ENCODE data around the gene GRID1. TPM values are rescaled to one million over a fixed set of nuclear protein-coding genes. Genes with fewer than 3 reads are reported as not detected.

The GRID1 gene
- total and polyA plus RNA-seq, 9 of the 15 experiments (the other 6 are each of a cell fraction or from before 2014, with no cell fraction given): 0.01 to 7.2 (median 1.2) TPM

- no peaks in the 10 kb centered on the region for H3K9me1 ChIP-seq (ENCODE audit: control insufficient read depth, insufficient read depth, low read length)
- H3K4me1 ChIP-seq (replicated peaks in 1 of 2; ENCODE audit: control insufficient read depth in 2 of 2, insufficient read depth in 2 of 2, low read length in 2 of 2): no peaks in the 10 kb centered on the region
- WGBS (ENCODE audit: insufficient coverage, low coverage, missing lambda C conversion rate): 0% methylated on average over 2 of the region's 2 CpGs
- TF ChIP-seq POLR2AphosphoS5 (IDR thresholded peaks at IDR 0.05; ENCODE audit: control insufficient read depth, insufficient read depth, low read depth, low read length) (no peak), TSC22D4 (tag; IDR thresholded peaks at IDR 0.05) (no peak), ZNF668 (CRISPR knock-in tag; IDR thresholded peaks at IDR 0.05) (no peak)
- no peaks in the 10 kb centered on the region for H3K27me3 ChIP-seq (ENCODE audit: control insufficient read depth in 2 of 2, insufficient read depth in 2 of 2, low read length in 2 of 2)
- no peak overlapping the region for H3K27ac ChIP-seq (ENCODE audit: extremely low read depth, low read depth, low read length)
- FAIRE-seq: no peak
- H3K4me3 ChIP-seq: no peak overlapping the region
- H3K79me2 ChIP-seq (ENCODE audit: control insufficient read depth, insufficient read depth, low read length): no peaks in the 10 kb centered on the region
- no peaks in the 10 kb centered on the region for H4K20me1 ChIP-seq (replicated peaks; ENCODE audit: control insufficient read depth, insufficient read depth, low read length)
- H2AFZ ChIP-seq (ENCODE audit: low read depth, low read length): no peak overlapping the region
- intact Hi-C loops (cut with micrococcal nuclease) (no loop called here), in situ Hi-C loops (cut with MboI) (no loop called here)
- ChIA-PET CTCF (ENCODE audit: low intra/inter-chr PET ratio) (no interaction called here), POLR2A (no interaction called here)
- H3K4me2 ChIP-seq (ENCODE audit: insufficient read depth, low read length): no peak overlapping the region
- no peaks in the 10 kb centered on the region for H3K36me3 ChIP-seq (ENCODE audit: control insufficient read depth, insufficient read depth, low read length)
- no TSS peak for BruUV-seq (replicated peaks)
- H3K9ac ChIP-seq (ENCODE audit: insufficient read depth in 1 of 2, low read depth in 2 of 2, low read length in 2 of 2): no peak overlapping the region
- ATAC-seq: no peak
- H3K9me3 ChIP-seq (replicated peaks; ENCODE audit: control insufficient read depth, insufficient read depth, low read depth, low read length): no peaks in the 10 kb centered on the region
- DNase-seq (ENCODE audit: extremely low read depth in 1 of 4, low spot score in 3 of 4): no peak
Observed at GRCh38 chr10:85778074-85778473, 588.5 kb downstream of the GRID1 start.

GRCh38 chr10:85767891-85768290 lies 598.7 kb downstream of the GRID1 start:
- Histone ChIP-seq H3K9me1 (ENCODE audit: control insufficient read depth, insufficient read depth, low read length) (no peaks in the 10 kb centered on the region), H3K4me3 (no peak overlapping the region), H3K27me3 (ENCODE audit: control insufficient read depth in 2 of 2, insufficient read depth in 2 of 2, low read length in 2 of 2) (no peaks in the 10 kb centered on the region), H3K79me2 (ENCODE audit: control insufficient read depth, insufficient read depth, low read length) (no peaks in the 10 kb centered on the region), H2AFZ (ENCODE audit: low read depth, low read length) (no peak overlapping the region), H3K4me1 (replicated peaks in 1 of 2; ENCODE audit: control insufficient read depth in 2 of 2, insufficient read depth in 2 of 2, low read length in 2 of 2) (no peaks in the 10 kb centered on the region), H4K20me1 (replicated peaks; ENCODE audit: control insufficient read depth, insufficient read depth, low read length) (no peaks in the 10 kb centered on the region), H3K9ac (ENCODE audit: insufficient read depth in 1 of 2, low read depth in 2 of 2, low read length in 2 of 2) (no peak overlapping the region), H3K4me2 (ENCODE audit: insufficient read depth, low read length) (no peak overlapping the region), H3K36me3 (ENCODE audit: control insufficient read depth, insufficient read depth, low read length) (no peaks in the 10 kb centered on the region), H3K9me3 (replicated peaks; ENCODE audit: control insufficient read depth, insufficient read depth, low read depth, low read length) (no peaks in the 10 kb centered on the region), H3K27ac (ENCODE audit: extremely low read depth, low read depth, low read length) (no peak overlapping the region)
- no peak for ATAC-seq
- BruUV-seq (replicated peaks): no TSS peak
- intact Hi-C loops (cut with micrococcal nuclease): no loop called here
- 2% methylated on average over 2 of the region's 2 CpGs for WGBS (ENCODE audit: insufficient coverage, low coverage, missing lambda C conversion rate)
- DNase-seq (ENCODE audit: extremely low read depth in 1 of 4, low spot score in 3 of 4): no peak
- in situ Hi-C loops (cut with MboI): no loop called here
- TF ChIP-seq MEF2D (tag; conservative IDR thresholded peaks at IDR 0.05; ENCODE audit: low read depth) (no peak), TCF7 (IDR thresholded peaks at IDR 0.05; ENCODE audit: borderline replicate concordance) (no peak), STAT5B (CRISPR knock-in tag; IDR thresholded peaks at IDR 0.05) (no peak), KDM2B (CRISPR knock-in tag; IDR thresholded peaks at IDR 0.05) (no peak), CEBPG (CRISPR knock-in tag; IDR thresholded peaks at IDR 0.05) (no peak), CEBPG (tag; conservative IDR thresholded peaks at IDR 0.05 in 1 of 2, IDR thresholded peaks at IDR 0.05 in 1 of 2) (no peak), C11orf30 (IDR thresholded peaks at IDR 0.05; ENCODE audit: low read depth) (no peak), ZNF23 (CRISPR knock-in tag; IDR thresholded peaks at IDR 0.05) (no peak), SREBF2 (CRISPR knock-in tag; IDR thresholded peaks at IDR 0.05) (no peak), MCM7 (IDR thresholded peaks at IDR 0.05) (no peak), RFX7 (CRISPR knock-in tag; IDR thresholded peaks at IDR 0.05) (no peak), PPARD (CRISPR knock-in tag; IDR thresholded peaks at IDR 0.05) (no peak), EGR1 (conservative IDR thresholded peaks at IDR 0.05) (no peak), KAT7 (CRISPR knock-in tag; IDR thresholded peaks at IDR 0.05; ENCODE audit: borderline replicate concordance) (no peak), IRF2 (CRISPR knock-in tag; IDR thresholded peaks at IDR 0.05) (no peak), PHB2 (IDR thresholded peaks at IDR 0.05; ENCODE audit: low read depth) (no peak), RB1 (IDR thresholded peaks at IDR 0.05; ENCODE audit: low read depth) (no peak), USF2 (CRISPR knock-in tag; IDR thresholded peaks at IDR 0.05) (no peak)
- ChIA-PET CTCF (ENCODE audit: low intra/inter-chr PET ratio) (no interaction called here), POLR2A (interaction anchor here (0.6 to 0.7 kb wide), 2 partner anchors 10 to 440 kb away, joined by 3 to 4 read pairs; no protein-coding TSS in a partner anchor)
- FAIRE-seq: no peak
